BE2C (cell line): Measurements from ENCODE around the gene DCUN1D5. TPM values are rescaled to one million over a fixed set of nuclear protein-coding genes. Genes with fewer than 3 reads are reported as not detected.

ENCODE experiments used
- DNase-seq: peaks from one replicate; pipeline ENCODE4 v3.0.0-alpha.2; 2020
- H3K27me3 ChIP-seq: fragments of 250-450 bp; sonication (Bioruptor Pico); 2 replicates; pipeline ENCODE4 v1.5.1; 2020; ENCODE audit warnings: mild to moderate bottlenecking
- H3K36me3 ChIP-seq: fragments of 250-450 bp; sonication (Bioruptor Pico); 2 replicates; pipeline ENCODE4 v1.5.1; 2020; ENCODE audit warnings: mild to moderate bottlenecking
- H3K4me1 ChIP-seq: fragments of 250-450 bp; sonication (Bioruptor Pico); 2 replicates; pipeline ENCODE4 v1.5.1; 2020
- H3K4me3 ChIP-seq: 2 replicates; pipeline ENCODE4 v1.5.1; 2011; ENCODE audit warnings: low read depth, low read length
- H3K9me3 ChIP-seq: fragments of 250-450 bp; sonication (Bioruptor Pico); 2 replicates; pipeline ENCODE4 v1.5.1; 2020
- CTCF ChIP-seq: IDR thresholded peaks from 2 replicates; pipeline ENCODE4 v1.5.1; 2012; ENCODE audit warnings: mild to moderate bottlenecking, low read depth, low read length
- polyA plus RNA-seq: library from polyadenylated mRNA; unstranded; fragments of >200 nt; gene quantifications from one replicate; pipeline ENCODE4 v1.2.1, GENCODE V29; 2012; ENCODE audit warnings: low read depth, missing spikeins; ENCODE audit not compliant: insufficient read length, insufficient read depth

DCUN1D5 gene
- 40.7 TPM for polyA plus RNA-seq

GRCh38 chr11:103091801-103092524, at the start of gene DCUN1D5:
Gene DCUN1D5, minus strand, starts transcription at chr11:103092160. Its CDS starts 288 bp downstream, at chr11:103091872.
- DNase-seq, result peak; percentile 97
- H3K4me1 ChIP-seq, result no peaks in the 10 kb centered on the region
- peak within 1 kb of the TSS; percentile 95 for H3K4me3 ChIP-seq
- no peak for TF ChIP-seq CTCF
- no peaks in the 10 kb centered on the region for H3K9me3 ChIP-seq
- H3K36me3 ChIP-seq, result peaks cover 21% of the 10 kb centered on the region
- H3K27me3 ChIP-seq, result no peaks in the 10 kb centered on the region

DNA sequence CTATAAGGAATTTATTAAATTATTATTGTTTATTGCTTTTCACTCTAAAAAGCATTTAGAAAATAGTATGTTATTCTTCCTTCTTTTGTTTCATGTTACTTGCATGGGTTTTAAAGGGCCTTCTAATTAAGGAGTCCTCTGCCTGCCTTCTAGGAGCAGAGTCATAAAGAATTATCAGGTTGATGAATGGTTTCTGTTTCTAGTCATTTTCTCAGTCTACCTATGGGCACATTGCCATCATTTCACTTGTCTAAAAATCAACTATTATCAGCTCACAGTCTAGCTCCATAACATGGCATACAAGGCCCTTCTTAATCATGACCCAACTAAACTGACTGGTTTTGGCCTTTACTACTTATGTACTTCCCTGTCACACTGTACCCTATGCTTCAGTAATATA, 33.5 kb upstream of the DCUN1D5 start:
- peaks cover 3% of the 10 kb centered on the region; the same call in 1 of the 2 replicates for H3K36me3 ChIP-seq
- no peak for TF ChIP-seq CTCF

DNA sequence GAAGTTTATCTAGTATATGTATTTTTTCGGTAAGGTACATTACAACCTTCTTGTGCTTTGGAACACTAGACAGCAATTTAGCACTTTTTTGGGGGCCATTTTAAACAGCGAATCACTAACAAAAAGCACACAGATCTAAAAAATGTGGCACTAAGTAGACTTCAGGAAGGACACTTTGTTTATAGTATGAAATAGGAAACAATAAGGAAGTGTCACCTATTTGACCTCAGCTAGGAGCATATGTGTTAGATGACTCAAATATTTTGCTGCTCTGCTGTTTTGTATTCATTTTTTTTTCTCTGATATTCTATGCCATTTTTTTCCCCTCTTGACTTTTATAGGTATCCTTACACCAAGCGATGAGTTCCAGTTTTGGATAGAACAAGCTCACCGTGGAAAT, 22.9 kb upstream of the DCUN1D5 start:
- H3K4me3 ChIP-seq, result no peak overlapping the region
- DNase-seq, result no peak
- H3K27me3 ChIP-seq, result no peaks in the 10 kb centered on the region
- TF ChIP-seq CTCF, result no peak
- no peaks in the 10 kb centered on the region for H3K9me3 ChIP-seq
- H3K4me1 ChIP-seq, result no peaks in the 10 kb centered on the region
- H3K36me3 ChIP-seq, result no peaks in the 10 kb centered on the region; the same call in none of the 2 replicates

More for the DNA sequence above, 33.5 kb upstream of the DCUN1D5 start:
- Histone ChIP-seq H3K9me3 (no peaks in the 10 kb centered on the region), H3K4me1 (no peaks in the 10 kb centered on the region), H3K4me3 (no peak overlapping the region), H3K27me3 (no peaks in the 10 kb centered on the region)
- no peak for DNase-seq

DNA sequence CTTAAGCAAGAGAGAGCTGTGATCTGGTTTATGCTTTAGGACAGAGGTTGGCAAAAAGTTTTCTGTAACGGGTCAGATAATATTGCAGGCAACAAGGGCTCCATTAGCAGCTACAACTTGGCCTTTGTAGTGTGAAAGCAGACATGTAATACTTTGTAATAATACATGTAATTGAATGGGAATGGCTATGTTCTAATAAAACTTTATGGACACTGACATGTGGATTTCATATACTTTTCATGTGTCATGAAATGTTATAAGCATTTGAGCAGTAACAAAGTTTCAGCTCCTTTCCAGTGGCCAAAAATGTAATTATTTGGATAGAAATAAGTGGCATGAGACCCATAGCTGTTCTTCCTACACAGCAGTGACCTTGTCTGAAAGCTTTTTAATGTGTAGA, 20.4 kb upstream of the DCUN1D5 start:
- H3K36me3 ChIP-seq, result no peaks in the 10 kb centered on the region; the same call in 1 of the 2 replicates
- H3K4me1 ChIP-seq, result no peaks in the 10 kb centered on the region
- H3K27me3 ChIP-seq, result no peaks in the 10 kb centered on the region
- peak overlapping the region; percentile 1 for H3K4me3 ChIP-seq
- no peak for TF ChIP-seq CTCF
- no peaks in the 10 kb centered on the region for H3K9me3 ChIP-seq
- DNase-seq, result no peak

DNA sequence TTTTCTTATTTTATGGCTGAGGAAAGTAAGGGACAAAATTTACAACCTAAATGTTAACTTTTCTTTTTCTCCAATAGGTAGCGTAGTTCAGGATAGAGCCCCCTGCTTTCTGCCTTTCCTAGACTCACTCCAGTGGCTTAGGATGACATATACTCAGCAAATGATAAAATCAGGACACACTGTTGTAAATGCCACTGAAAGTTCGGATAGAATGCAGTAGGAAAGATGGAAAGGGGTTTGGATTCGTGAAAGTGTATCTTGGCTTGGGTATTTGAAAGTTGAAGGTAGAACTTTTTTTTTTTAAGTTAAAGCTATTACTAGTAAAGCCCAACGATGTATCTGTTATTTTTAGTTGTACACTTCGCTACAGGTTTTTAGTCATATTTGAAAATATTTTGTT, 19.4 kb upstream of the DCUN1D5 start:
- H3K9me3 ChIP-seq, result no peaks in the 10 kb centered on the region
- no peaks in the 10 kb centered on the region; the same call in 1 of the 2 replicates for H3K36me3 ChIP-seq
- peak overlapping the region; percentile 1 for H3K4me3 ChIP-seq
- no peak for TF ChIP-seq CTCF
- DNase-seq, result no peak
- H3K27me3 ChIP-seq, result no peaks in the 10 kb centered on the region
- H3K4me1 ChIP-seq, result no peaks in the 10 kb centered on the region

- H3K9me3 ChIP-seq, result no peaks in the 10 kb centered on the region
- peak overlapping the region; percentile 99 for H3K4me3 ChIP-seq
- peak; percentile 41 for TF ChIP-seq CTCF
- no peaks in the 10 kb centered on the region for H3K4me1 ChIP-seq
- no peaks in the 10 kb centered on the region; the same call in 1 of the 2 replicates for H3K36me3 ChIP-seq
- no peaks in the 10 kb centered on the region for H3K27me3 ChIP-seq
- DNase-seq, result no peak
These were observed 18.4 kb upstream of the DCUN1D5 start for GRCh38 chr11:103110391-103110790.
